Right lobe of liver (tissue), 6 donors: ENCODE measurements around the gene ADAMTSL2. TPM values are rescaled to one million over a fixed set of nuclear protein-coding genes. Genes with fewer than 3 reads are reported as not detected.

Experiments
- ATAC-seq, 4 donors: fragments of 200-7000 bp; cut with Tn5 transposase; one replicate each; pipeline ENCODE4 v1.9.1; 2020; ENCODE audit warnings: mild to moderate bottlenecking in 4 of 4, moderate library complexity in 4 of 4
- DNase-seq, 3 donors: peaks; one replicate each; pipeline ENCODE4 v3.0.0-alpha.2; 2020
- H3K27ac ChIP-seq, 3 donors: fragments of 200-600 bp; one replicate each; pipeline ENCODE4 v1.8.0; 2022
- H3K27me3 ChIP-seq, 2 donors: fragments of 200-600 bp; one replicate each; pipeline ENCODE4 v1.8.0; 2022
- H3K36me3 ChIP-seq, 4 donors: fragments of 200-600 bp; sonication (generic) in 1 of 4; one replicate each; pipeline versions ENCODE4 v1.5.1 to v1.8.0; 2017 to 2022; ENCODE audit warnings: control low read depth in 1 of 4
- H3K4me1 ChIP-seq, 4 donors: fragments of 200-600 bp; sonication (generic) in 1 of 4; one replicate each; pipeline versions ENCODE4 v1.5.1 to v1.8.0; 2017 to 2022; ENCODE audit warnings: control low read depth in 1 of 4
- H3K4me3 ChIP-seq, 3 donors: fragments of 200-600 bp; one replicate each; pipeline ENCODE4 v1.8.0; 2022
- H3K9me3 ChIP-seq, 4 donors: fragments of 200-600 bp; sonication (generic) in 1 of 4; one replicate each; pipeline versions ENCODE4 v1.5.1 to v1.8.0; 2017 to 2022; ENCODE audit warnings: control low read depth in 1 of 4
- CTCF ChIP-seq, 4 donors: fragments of 200-600 bp in 3 of 4; fragments of 450-650 bp in 1 of 4; IDR thresholded peaks; one replicate each; pipeline versions ENCODE4 v1.5.1 to v1.8.0; 2016 to 2022; ENCODE audit warnings: antibody characterized with exemption in 4 of 4, mild to moderate bottlenecking in 2 of 4
- POLR2A ChIP-seq: fragments of 450-650 bp; IDR thresholded peaks from one replicate; pipeline ENCODE4 v1.6.1; 2017; ENCODE audit warnings: antibody characterized with exemption, mild to moderate bottlenecking
- WGBS: methylation state at CpG from one replicate; pipeline ENCODE4 v1.1.6; 2018; ENCODE audit warnings: low coverage, low lambda C conversion rate; ENCODE audit not compliant: insufficient coverage; ENCODE audit errors: missing lambda C conversion rate; 5-methylcytosine and 5-hydroxymethylcytosine counted together
- intact Hi-C, 2 donors: fragments of 100-400 bp; cut with DNase I; formaldehyde crosslinking; loops; one replicate each; pipeline versions ENCODE4 v1.11.2 to v1.14.1; 2022
- total RNA-seq, 6 experiments: library from RNA; depleted of rRNA in 2 of 6; stranded (reverse); fragments of >200 nt in 2 of 6; fragmentation: NEBNext Ultra II Directional in 3 of 6; extraction: Animal tissue kit (Norgen Biotek cat#: 25700) in 3 of 6; gene quantifications; one replicate each; pipeline versions ENCODE4 v1.1.0 to v1.2.4, GENCODE V29; 2016 to 2023
- donor health status: DM: no; HTN: yes; CAD: no.
- donor health status: DM: no; HTN: no; CAD: no.
- donor health status: DM: no; HTN: no; CAD: no.
- donor health status: DM: no; HTN: yes; CAD: no.
- donor health status: DM: no; HTN: yes; CAD: no.

The ADAMTSL2 gene
- total RNA-seq, 6 experiments from 2014 or later, result 9.2 to 24.8 (median 12.7) TPM

- TF ChIP-seq POLR2A (no peak), CTCF (IDR thresholded peaks at IDR 0.05) (no peak)
- Histone ChIP-seq H3K4me1 (peaks cover 0 to 11% (median 0%) of the 10 kb centered on the region in 4 donors), H3K27ac (no peak overlapping the region), H3K9me3 (no peaks in the 10 kb centered on the region), H3K27me3 (no peaks in the 10 kb centered on the region), H3K4me3 (no peak overlapping the region), H3K36me3 (no peaks in the 10 kb centered on the region)
- WGBS, result 78% methylated on average over 4 of the region's 16 CpGs
- ATAC-seq (no peak), DNase-seq (no peak)
- intact Hi-C loops, result no loop called here
Observed at GRCh38 chr9:133543772-133544467, 9.4 kb downstream of the ADAMTSL2 start.

GRCh38 chr9:133545494-133546286, 11.2 kb downstream of the ADAMTSL2 start:
- TF ChIP-seq POLR2A (no peak), CTCF (IDR thresholded peaks at IDR 0.05) (no peak)

GRCh38 chr9:133546287-133546680, 11.8 kb downstream of the ADAMTSL2 start:
- 15% methylated on average over 3 of the region's 8 CpGs for WGBS
- Histone ChIP-seq H3K27me3 (no peaks in the 10 kb centered on the region), H3K9me3 (no peaks in the 10 kb centered on the region), H3K27ac (no peak overlapping the region), H3K36me3 (no peaks in the 10 kb centered on the region), H3K4me3 (no peak overlapping the region), H3K4me1 (peaks cover 0 to 11% (median 0%) of the 10 kb centered on the region in 4 donors)
- ATAC-seq (peak; percentile 28 to 79 (median 42)), DNase-seq (peak in 1 of 3 donors; percentile 77)
- TF ChIP-seq CTCF (IDR thresholded peaks at IDR 0.05) (no peak), POLR2A (no peak)
- intact Hi-C loops, result no loop called here

More at GRCh38 chr9:133545494-133546286, 11.2 kb downstream of the ADAMTSL2 start:
- Histone ChIP-seq H3K9me3 (no peaks in the 10 kb centered on the region), H3K27me3 (no peaks in the 10 kb centered on the region), H3K36me3 (no peaks in the 10 kb centered on the region), H3K4me1 (peaks cover 0 to 11% (median 0%) of the 10 kb centered on the region in 4 donors), H3K27ac (peak overlapping the region in 1 of 3 donors; percentile 33), H3K4me3 (no peak overlapping the region)
- intact Hi-C loops, result no loop called here
- ATAC-seq (peak; percentile 41 to 61 (median 55)), DNase-seq (no peak)
- 43% methylated on average over 14 of the region's 25 CpGs for WGBS

GRCh38 chr9:133547116-133547515, 12.6 kb downstream of the ADAMTSL2 start:
- peaks cover 0 to 11% (median 0%) of the 10 kb centered on the region in 4 donors for H3K4me1 ChIP-seq

More at GRCh38 chr9:133547116-133547515, 12.6 kb downstream of the ADAMTSL2 start:
- Histone ChIP-seq H3K27ac (no peak overlapping the region), H3K4me3 (no peak overlapping the region), H3K27me3 (no peaks in the 10 kb centered on the region), H3K9me3 (no peaks in the 10 kb centered on the region), H3K36me3 (no peaks in the 10 kb centered on the region)
- intact Hi-C loops, result no loop called here
- 76% methylated on average over 4 of the region's 15 CpGs for WGBS
- no peak for ATAC-seq
- TF ChIP-seq CTCF (IDR thresholded peaks at IDR 0.05), result no peak
- TF ChIP-seq POLR2A, result no peak
- DNase-seq, result no peak
